GM04503 (cell line): Measurements from ENCODE around the gene MREG.
A peak's percentile ranks its signal among the peaks of the same experiment; 100 is the strongest.

Experiments used
- DNase-seq: peaks from one replicate; pipeline ENCODE4 v3.0.0-alpha.2; 2012; ENCODE audit warnings: low read depth

MREG gene

GRCh38 chr2:216013080-216013909 is at the start of gene MREG:
Gene MREG, minus strand, starts transcription at chr2:216013551. Its CDS starts 224 bp downstream, at chr2:216013327.
- DNase-seq, result no peak

- no peak for DNase-seq
Measured at GRCh38 chr2:216059233-216059834, 46.0 kb upstream of the MREG start.

- peak; percentile 77 for DNase-seq
Measured at GRCh38 chr2:216057688-216058193, 44.4 kb upstream of the MREG start.

GRCh38 chr2:216056739-216057138 is 43.4 kb upstream of the MREG start:
- no peak for DNase-seq

GRCh38 chr2:216055680-216056079 is 42.3 kb upstream of the MREG start:
- DNase-seq, result no peak

GRCh38 chr2:216052420-216052819 is 39.1 kb upstream of the MREG start:
- DNase-seq, result no peak

GRCh38 chr2:216051350-216051749 is 38.0 kb upstream of the MREG start:
- no peak for DNase-seq

- no peak for DNase-seq
Measured at GRCh38 chr2:216049452-216049851, 36.1 kb upstream of the MREG start.

- no peak for DNase-seq
Measured at GRCh38 chr2:216047397-216047796, 34.0 kb upstream of the MREG start.

GRCh38 chr2:216044883-216045486 is 31.6 kb upstream of the MREG start:
- DNase-seq, result no peak

- DNase-seq, result no peak
Measured at GRCh38 chr2:216043949-216044348, 30.6 kb upstream of the MREG start.

- DNase-seq, result no peak
Measured at GRCh38 chr2:216041438-216041837, 28.1 kb upstream of the MREG start.

- no peak for DNase-seq
Measured at GRCh38 chr2:216039918-216040317, 26.6 kb upstream of the MREG start.

GRCh38 chr2:216034065-216034464 is 20.7 kb upstream of the MREG start:
- no peak for DNase-seq

GRCh38 chr2:216033403-216033802 is 20.1 kb upstream of the MREG start:
- DNase-seq, result no peak

GRCh38 chr2:216031960-216032689 is 18.8 kb upstream of the MREG start:
- DNase-seq, result peak; percentile 76

GRCh38 chr2:216030216-216030615 is 16.9 kb upstream of the MREG start:
- DNase-seq, result no peak

- no peak for DNase-seq
Measured at GRCh38 chr2:216029416-216030129, 16.2 kb upstream of the MREG start.

- no peak for DNase-seq
Measured at GRCh38 chr2:216024779-216025336, 11.5 kb upstream of the MREG start.

- no peak for DNase-seq
Measured at GRCh38 chr2:216023055-216023648, 9.8 kb upstream of the MREG start.
